H9 (cell line): ENCODE data around the gene AIG1. TPM values are rescaled to one million over a fixed set of nuclear protein-coding genes. Genes with fewer than 3 reads are reported as not detected.

Source experiments
- DNase-seq: peaks from one replicate; pipeline ENCODE4 v3.0.0-alpha.2; 2017
- H2AFZ ChIP-seq: one replicate; pipeline ENCODE4 v1.6.1; 2013; ENCODE audit warnings: mild to moderate bottlenecking, low read length, control low read depth, moderate library complexity
- H2AK5ac ChIP-seq: 2 replicates; pipeline ENCODE4 v1.6.1; 2013; ENCODE audit warnings: low read length, control low read depth, mixed read lengths; ENCODE audit not compliant: insufficient read length
- H2BK120ac ChIP-seq: one replicate; pipeline ENCODE4 v1.6.1; 2013; ENCODE audit warnings: low read depth, mild to moderate bottlenecking, low read length, control low read depth, inconsistent platforms; ENCODE audit not compliant: poor library complexity, severe bottlenecking
- H2BK12ac ChIP-seq: 2 replicates; pipeline ENCODE4 v1.6.1; 2013; ENCODE audit warnings: low read length, control low read depth, mixed read lengths, low read depth; ENCODE audit not compliant: insufficient read length
- H2BK15ac ChIP-seq: 2 replicates; pipeline ENCODE4 v1.6.1; 2013; ENCODE audit warnings: low read depth, low read length, control low read depth
- H2BK20ac ChIP-seq: one replicate; pipeline ENCODE4 v1.6.1; 2013; ENCODE audit warnings: low read depth, mild to moderate bottlenecking, low read length, control low read depth, inconsistent platforms; ENCODE audit not compliant: poor library complexity, severe bottlenecking
- H2BK5ac ChIP-seq: 2 replicates; pipeline ENCODE4 v1.6.1; 2013; ENCODE audit warnings: low read length, control low read depth, mixed read lengths; ENCODE audit not compliant: insufficient read length
- H3K14ac ChIP-seq: 2 replicates; pipeline ENCODE4 v1.6.1; 2013; ENCODE audit warnings: low read length, control low read depth; ENCODE audit not compliant: insufficient read depth
- H3K18ac ChIP-seq: 2 replicates; pipeline ENCODE4 v1.6.1; 2013; ENCODE audit warnings: low read depth, mild to moderate bottlenecking, mixed read lengths, low read length, control low read depth; ENCODE audit not compliant: insufficient read length
- H3K23ac ChIP-seq: 2 replicates; pipeline ENCODE4 v1.6.1; 2013; ENCODE audit warnings: low read length, control low read depth, mixed read lengths, low read depth; ENCODE audit not compliant: insufficient read length
- H3K23me2 ChIP-seq: 2 replicates; pipeline ENCODE4 v1.6.1; 2013; ENCODE audit warnings: low read depth, mild to moderate bottlenecking, mixed read lengths, low read length, control low read depth; ENCODE audit not compliant: insufficient read length, poor library complexity, severe bottlenecking
- H3K27ac ChIP-seq: 2 replicates; pipeline ENCODE4 v1.5.1; 2013; ENCODE audit warnings: low read length, control low read depth, mixed read lengths, low read depth; ENCODE audit not compliant: insufficient read length
- H3K27me3 ChIP-seq: 2 replicates; pipeline ENCODE4 v1.6.1; 2013; ENCODE audit warnings: low read length, control low read depth, inconsistent platforms; ENCODE audit not compliant: insufficient read depth
- H3K4ac ChIP-seq: 2 replicates; pipeline ENCODE4 v1.6.1; 2013; ENCODE audit warnings: low read depth, mild to moderate bottlenecking, control low read depth, inconsistent platforms, low read length, moderate library complexity
- H3K4me1 ChIP-seq: 2 replicates; pipeline ENCODE4 v1.6.1; 2013; ENCODE audit warnings: low read length, control low read depth, inconsistent platforms; ENCODE audit not compliant: insufficient read depth
- H3K4me2 ChIP-seq: 2 replicates; pipeline ENCODE4 v1.6.1; 2013; ENCODE audit warnings: low read length, control low read depth, mixed read lengths; ENCODE audit not compliant: insufficient read length, insufficient read depth
- H3K56ac ChIP-seq: 2 replicates; pipeline ENCODE4 v1.6.1; 2013; ENCODE audit warnings: low read depth, mild to moderate bottlenecking, mixed read lengths, low read length, control low read depth; ENCODE audit not compliant: insufficient read length
- H3K79me1 ChIP-seq: 2 replicates; pipeline ENCODE4 v1.6.1; 2013; ENCODE audit warnings: low read depth, mild to moderate bottlenecking, moderate library complexity, low read length, control low read depth, inconsistent platforms; ENCODE audit not compliant: insufficient read depth, poor library complexity, severe bottlenecking
- H3K79me2 ChIP-seq: 2 replicates; pipeline ENCODE4 v1.6.1; 2013; ENCODE audit warnings: low read length, control low read depth, inconsistent platforms; ENCODE audit not compliant: insufficient read depth
- H3K9ac ChIP-seq: 2 replicates; pipeline ENCODE4 v1.6.1; 2013; ENCODE audit warnings: low read length, control low read depth, mixed read lengths; ENCODE audit not compliant: insufficient read length; ENCODE audit errors: extremely low read depth
- H3K9me3 ChIP-seq: one replicate; pipeline ENCODE4 v1.6.1; 2013; ENCODE audit warnings: low read depth, low read length, inconsistent platforms; ENCODE audit not compliant: control insufficient read depth
- H3T11ph ChIP-seq: one replicate; pipeline ENCODE4 v1.6.1; 2013; ENCODE audit warnings: mild to moderate bottlenecking, low read length, control low read depth, inconsistent platforms
- H4K20me1 ChIP-seq: one replicate; pipeline ENCODE4 v1.6.1; 2013; ENCODE audit not compliant: control insufficient read depth, insufficient read length, insufficient read depth
- H4K5ac ChIP-seq: 2 replicates; pipeline ENCODE4 v1.6.1; 2013; ENCODE audit warnings: low read depth, mild to moderate bottlenecking, mixed read lengths, low read length, control low read depth; ENCODE audit not compliant: insufficient read length
- H4K8ac ChIP-seq: replicated peaks from 2 replicates; pipeline ENCODE4 v1.6.1; 2013; ENCODE audit warnings: low read length, control low read depth, mixed read lengths, low read depth; ENCODE audit not compliant: insufficient read length
- H4K91ac ChIP-seq: 2 replicates; pipeline ENCODE4 v1.6.1; 2013; ENCODE audit warnings: low read depth, mild to moderate bottlenecking, moderate library complexity, mixed read lengths, low read length, control low read depth; ENCODE audit not compliant: insufficient read length
- H3K27ac Mint-ChIP-seq, 3 experiments: 2 replicates in 2 of 3; 3 replicates in 1 of 3; pipeline ENCODE4 v1.8.0; 2020 to 2021; ENCODE audit warnings: mixed read lengths in 3 of 3, mild to moderate bottlenecking in 1 of 3, moderate library complexity in 1 of 3
- H3K27me3 Mint-ChIP-seq: 2 replicates; pipeline ENCODE4 v1.8.0; 2021; ENCODE audit warnings: low read depth, mild to moderate bottlenecking, moderate library complexity, mixed read lengths
- H3K36me3 Mint-ChIP-seq, 3 experiments: 2 replicates in 2 of 3; 3 replicates in 1 of 3; pipeline ENCODE4 v1.8.0; 2020 to 2021; ENCODE audit warnings: low read depth in 3 of 3, mixed read lengths in 3 of 3; ENCODE audit not compliant: insufficient read depth in 1 of 3
- H3K4me1 Mint-ChIP-seq, 2 experiments: 2 replicates each; pipeline ENCODE4 v1.8.0; 2020; ENCODE audit warnings: mixed read lengths in 2 of 2
- H3K4me3 Mint-ChIP-seq, 2 experiments: 2 replicates in 1 of 2; 3 replicates in 1 of 2; pipeline ENCODE4 v1.8.0; 2020 to 2021; ENCODE audit warnings: mild to moderate bottlenecking in 2 of 2, mixed read lengths in 2 of 2, moderate library complexity in 1 of 2
- H3K9me3 Mint-ChIP-seq, 2 experiments: 2 replicates in 1 of 2; 3 replicates in 1 of 2; pipeline ENCODE4 v1.8.0; 2020; ENCODE audit warnings: mild to moderate bottlenecking in 2 of 2, mixed read lengths in 2 of 2, moderate library complexity in 1 of 2
- WGBS: extraction: QIAGEN DNeasy Blood & Tissue Kit; methylation state at CpG from one replicate; pipeline ENCODE4 v1.1.7; 2013; ENCODE audit warnings: missing lambda C conversion rate, low lambda C conversion rate, mixed read lengths; ENCODE audit not compliant: insufficient read length; ENCODE audit errors: extremely low coverage; 5-methylcytosine and 5-hydroxymethylcytosine counted together
- total RNA-seq: library from RNA; stranded (reverse); gene quantifications from 2 replicates; pipeline ENCODE4 v1.2.1, GENCODE V29; 2021
- TF ChIP-seq, protein P1 (sequence below): fragments of 200-600 bp; sonication (generic); conservative IDR thresholded peaks from 3 replicates; pipeline ENCODE4 v1.8.0; 2021; ENCODE audit warnings: antibody characterized with exemption, mild to moderate bottlenecking

The AIG1 gene
- total RNA-seq, 1 experiment from 2014 or later, result 44.6 TPM

DNA sequence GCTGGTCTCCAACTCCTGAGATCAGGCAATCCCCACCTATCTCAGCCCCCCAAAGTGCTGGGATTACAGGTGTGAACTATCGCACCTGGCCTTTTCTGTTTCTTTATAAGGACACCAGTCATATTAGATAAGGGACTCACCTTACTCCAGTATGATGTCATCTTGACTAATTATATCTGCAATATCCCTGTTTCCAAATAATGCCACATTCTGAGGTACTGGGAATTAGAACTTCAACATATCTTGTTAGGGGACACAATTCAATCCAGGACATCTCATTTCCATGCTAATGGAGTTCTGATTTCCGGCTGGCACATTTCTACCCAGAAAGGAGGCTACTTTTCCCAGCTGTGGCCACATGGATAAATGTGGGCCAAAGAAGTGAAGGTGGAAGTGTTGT lies 6.4 kb upstream of the AIG1 start:
- no peak overlapping the region for H2BK15ac ChIP-seq
- no peak overlapping the region for H2BK20ac ChIP-seq
- H3K56ac ChIP-seq, result no peak overlapping the region
- H3K36me3 Mint-ChIP-seq, result no peaks in the 10 kb centered on the region; a peak in 1 of 7 replicates
- no peak overlapping the region for H3K9ac ChIP-seq
- no peak overlapping the region for H3K14ac ChIP-seq
- H2BK120ac ChIP-seq, result no peak overlapping the region
- no peaks in the 10 kb centered on the region for H3K23me2 ChIP-seq
- no peak overlapping the region for H3K4ac ChIP-seq
- WGBS, result no CpG with 5 or more reads among the region's 2 CpGs
- DNase-seq, result no peak
- no peak overlapping the region for H3K23ac ChIP-seq
- no peak overlapping the region for H2BK5ac ChIP-seq
- no peak overlapping the region for H3K4me3 Mint-ChIP-seq
- no peak overlapping the region for H3K18ac ChIP-seq
- H4K5ac ChIP-seq, result no peak overlapping the region
- H3K4me2 ChIP-seq, result no peak overlapping the region
- H3K27ac Mint-ChIP-seq, result no peak overlapping the region
- no peak overlapping the region for H2AK5ac ChIP-seq
- peaks cover 14 to 19% of the 10 kb centered on the region in 2 experiments for H3K4me1 Mint-ChIP-seq
- no peak overlapping the region for H2AFZ ChIP-seq
- no peaks in the 10 kb centered on the region for H4K20me1 ChIP-seq
- H3K27me3 ChIP-seq, result no peaks in the 10 kb centered on the region
- peaks cover 1% of the 10 kb centered on the region; the same call in 1 of the 2 replicates for H3K27me3 Mint-ChIP-seq
- no peaks in the 10 kb centered on the region for H3K9me3 ChIP-seq
- no peak overlapping the region for H4K8ac ChIP-seq
- H3K27ac ChIP-seq, result no peak overlapping the region
- H2BK12ac ChIP-seq, result no peak overlapping the region
- TF ChIP-seq, protein P1, sequence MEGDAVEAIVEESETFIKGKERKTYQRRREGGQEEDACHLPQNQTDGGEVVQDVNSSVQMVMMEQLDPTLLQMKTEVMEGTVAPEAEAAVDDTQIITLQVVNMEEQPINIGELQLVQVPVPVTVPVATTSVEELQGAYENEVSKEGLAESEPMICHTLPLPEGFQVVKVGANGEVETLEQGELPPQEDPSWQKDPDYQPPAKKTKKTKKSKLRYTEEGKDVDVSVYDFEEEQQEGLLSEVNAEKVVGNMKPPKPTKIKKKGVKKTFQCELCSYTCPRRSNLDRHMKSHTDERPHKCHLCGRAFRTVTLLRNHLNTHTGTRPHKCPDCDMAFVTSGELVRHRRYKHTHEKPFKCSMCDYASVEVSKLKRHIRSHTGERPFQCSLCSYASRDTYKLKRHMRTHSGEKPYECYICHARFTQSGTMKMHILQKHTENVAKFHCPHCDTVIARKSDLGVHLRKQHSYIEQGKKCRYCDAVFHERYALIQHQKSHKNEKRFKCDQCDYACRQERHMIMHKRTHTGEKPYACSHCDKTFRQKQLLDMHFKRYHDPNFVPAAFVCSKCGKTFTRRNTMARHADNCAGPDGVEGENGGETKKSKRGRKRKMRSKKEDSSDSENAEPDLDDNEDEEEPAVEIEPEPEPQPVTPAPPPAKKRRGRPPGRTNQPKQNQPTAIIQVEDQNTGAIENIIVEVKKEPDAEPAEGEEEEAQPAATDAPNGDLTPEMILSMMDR, result no peak
- peaks cover 4% of the 10 kb centered on the region in 2 experiments; a peak in 2 of 5 replicates for H3K9me3 Mint-ChIP-seq
- H3K79me2 ChIP-seq, result no peaks in the 10 kb centered on the region
- H3T11ph ChIP-seq, result no peak overlapping the region
- H3K79me1 ChIP-seq, result no peaks in the 10 kb centered on the region
- peaks cover 4% of the 10 kb centered on the region; the same call in 1 of the 2 replicates for H3K4me1 ChIP-seq
- H4K91ac ChIP-seq, result no peak overlapping the region
